GM12875 (cell line): ENCODE measurements around the gene BMPR2.

Experiments
- H3K4me3 ChIP-seq: one replicate; pipeline ENCODE4 v1.5.1; 2011; ENCODE audit warnings: low read depth, low read length, control low read depth
- TF ChIP-seq, protein P1 (sequence below): IDR thresholded peaks from 2 replicates; pipeline ENCODE4 v1.5.1; 2011; ENCODE audit warnings: low read depth, mild to moderate bottlenecking, control low read depth, inconsistent platforms, low read length, moderate library complexity, borderline replicate concordance; ENCODE audit not compliant: insufficient read depth

Gene BMPR2

GRCh38 chr2:202418027-202418426 is 41.9 kb downstream of the BMPR2 start:
- no peak overlapping the region for H3K4me3 ChIP-seq
- TF ChIP-seq, protein P1, sequence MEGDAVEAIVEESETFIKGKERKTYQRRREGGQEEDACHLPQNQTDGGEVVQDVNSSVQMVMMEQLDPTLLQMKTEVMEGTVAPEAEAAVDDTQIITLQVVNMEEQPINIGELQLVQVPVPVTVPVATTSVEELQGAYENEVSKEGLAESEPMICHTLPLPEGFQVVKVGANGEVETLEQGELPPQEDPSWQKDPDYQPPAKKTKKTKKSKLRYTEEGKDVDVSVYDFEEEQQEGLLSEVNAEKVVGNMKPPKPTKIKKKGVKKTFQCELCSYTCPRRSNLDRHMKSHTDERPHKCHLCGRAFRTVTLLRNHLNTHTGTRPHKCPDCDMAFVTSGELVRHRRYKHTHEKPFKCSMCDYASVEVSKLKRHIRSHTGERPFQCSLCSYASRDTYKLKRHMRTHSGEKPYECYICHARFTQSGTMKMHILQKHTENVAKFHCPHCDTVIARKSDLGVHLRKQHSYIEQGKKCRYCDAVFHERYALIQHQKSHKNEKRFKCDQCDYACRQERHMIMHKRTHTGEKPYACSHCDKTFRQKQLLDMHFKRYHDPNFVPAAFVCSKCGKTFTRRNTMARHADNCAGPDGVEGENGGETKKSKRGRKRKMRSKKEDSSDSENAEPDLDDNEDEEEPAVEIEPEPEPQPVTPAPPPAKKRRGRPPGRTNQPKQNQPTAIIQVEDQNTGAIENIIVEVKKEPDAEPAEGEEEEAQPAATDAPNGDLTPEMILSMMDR = no peak

DNA sequence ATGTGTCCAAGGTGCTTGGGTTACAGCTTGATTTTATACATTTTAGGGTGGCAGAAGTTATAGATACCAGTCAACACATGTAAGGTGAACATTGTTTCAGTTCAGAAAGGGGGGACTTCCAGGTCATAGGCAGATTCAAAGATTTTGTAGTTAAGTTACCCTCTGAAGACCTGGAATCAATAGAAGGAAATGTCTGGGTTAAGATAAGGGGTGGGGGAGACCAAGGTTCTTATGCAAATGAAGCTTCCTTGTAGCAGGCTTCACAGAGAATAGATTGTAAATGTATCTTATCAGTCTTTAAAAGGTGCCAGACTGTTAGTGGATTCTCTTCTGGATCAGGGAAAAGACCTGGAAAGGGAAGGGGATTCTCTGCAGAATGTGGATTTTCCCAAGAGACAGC is 42.4 kb downstream of the BMPR2 start:
- TF ChIP-seq, protein P1 = no peak
- no peak overlapping the region for H3K4me3 ChIP-seq

GRCh38 chr2:202423139-202423538 is 47.0 kb downstream of the BMPR2 start:
- TF ChIP-seq, protein P1 = no peak
- no peak overlapping the region for H3K4me3 ChIP-seq

DNA sequence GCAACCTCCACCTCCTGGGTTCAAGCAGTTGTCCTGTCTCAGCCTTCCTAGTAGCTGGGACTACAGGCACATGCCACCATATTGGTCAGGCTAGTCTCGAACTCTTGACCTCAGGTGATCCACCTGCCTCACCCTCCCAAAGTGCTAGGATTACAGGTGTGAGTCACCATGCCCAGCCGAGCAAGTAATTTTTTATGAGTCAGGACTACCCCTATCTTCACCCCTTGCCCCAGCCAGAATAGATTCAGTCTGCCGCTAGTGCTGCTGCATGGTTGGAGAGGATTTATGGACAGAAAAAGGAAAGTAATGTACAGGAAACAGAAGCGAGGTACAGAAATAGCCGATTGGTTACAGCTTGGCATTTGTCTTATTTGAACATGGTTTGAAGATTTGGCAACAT is 48.9 kb downstream of the BMPR2 start:
- H3K4me3 ChIP-seq = no peak overlapping the region
- TF ChIP-seq, protein P1 = no peak

DNA sequence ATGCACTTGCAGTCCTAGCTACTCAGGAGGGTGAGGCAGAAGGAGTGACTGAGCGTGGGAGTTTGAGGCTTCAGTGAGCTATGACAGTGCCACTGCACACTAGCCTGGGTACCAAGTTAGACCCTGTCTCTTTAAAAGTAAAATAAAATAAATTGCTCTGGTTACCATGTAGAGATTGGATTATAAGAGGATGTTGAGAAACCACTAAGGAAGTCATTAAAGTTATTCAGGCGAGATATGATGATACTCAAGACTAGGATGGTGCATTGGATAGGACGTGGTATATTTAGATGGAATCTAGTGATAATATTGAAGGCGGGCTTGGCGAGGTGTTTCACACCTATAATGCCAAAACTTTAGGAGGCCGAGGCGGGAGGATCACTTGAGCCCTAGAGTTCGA is 50.6 kb downstream of the BMPR2 start:
- H3K4me3 ChIP-seq = no peak overlapping the region
- TF ChIP-seq, protein P1 = no peak

DNA sequence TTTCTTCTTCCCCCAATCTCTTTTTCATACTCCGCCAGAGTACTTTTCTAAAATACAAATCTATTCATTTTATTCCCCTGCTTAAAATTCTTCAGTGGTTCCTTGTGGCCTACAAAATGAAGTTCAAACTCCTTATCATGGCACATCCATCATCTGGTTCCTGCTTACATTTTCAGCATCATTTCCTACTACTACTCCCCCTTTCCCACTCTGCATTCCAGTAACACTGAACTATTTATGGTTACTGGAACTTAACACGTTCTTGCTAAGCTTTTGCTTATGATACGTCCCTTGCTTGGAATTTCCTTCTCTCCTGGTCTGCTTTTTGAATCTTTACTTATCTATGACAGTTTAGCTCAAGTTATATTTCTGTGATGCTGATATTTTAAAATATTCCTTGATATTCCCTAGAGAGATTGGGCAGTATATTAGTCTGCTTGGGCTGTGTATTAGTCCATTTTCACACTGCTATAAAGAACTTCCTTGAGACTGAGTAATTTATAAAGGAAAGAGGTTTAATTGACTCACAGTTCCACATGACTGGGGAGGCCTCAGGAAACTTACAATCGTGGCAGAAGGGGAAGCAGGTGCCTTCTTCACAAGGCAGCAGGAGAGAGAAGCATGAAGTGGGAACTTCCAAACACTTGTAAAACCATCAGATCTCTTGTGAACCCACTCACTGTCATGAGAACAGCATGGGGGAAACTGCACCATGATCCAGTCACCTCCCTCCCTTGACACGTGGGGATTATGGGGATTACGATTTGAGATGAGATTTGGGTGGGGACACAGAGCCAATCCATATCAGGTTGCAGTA is 53.2 kb downstream of the BMPR2 start:
- no peak overlapping the region for H3K4me3 ChIP-seq
- TF ChIP-seq, protein P1 = no peak

- TF ChIP-seq, protein P1 = no peak
- no peak overlapping the region for H3K4me3 ChIP-seq
Observed at GRCh38 chr2:202432776-202433175, 56.6 kb downstream of the BMPR2 start.
